Kidney (tissue), 14 donors: ENCODE measurements around the gene PCNT. TPM values are rescaled to one million over a fixed set of nuclear protein-coding genes. Genes with fewer than 3 reads are reported as not detected.

Experiments used
- DNase-seq, 5 donors: peaks; one replicate each; pipeline ENCODE4 v3.0.0-alpha.2; 2013 to 2020
- FAIRE-seq: peaks from 2 replicates; lab custom pipeline; 2012; peaks lifted over from hg19 to GRCh38; lab: Jason Lieb, UNC
- H3K27ac ChIP-seq, 2 donors: one replicate each; pipeline ENCODE4 v1.7.0; 2013; ENCODE audit warnings: low read depth in 2 of 2, low read length in 2 of 2, inconsistent platforms in 1 of 2
- H3K27me3 ChIP-seq: one replicate; pipeline ENCODE4 v1.7.1; 2013; ENCODE audit warnings: low read length, inconsistent platforms; ENCODE audit not compliant: control insufficient read depth, insufficient read depth
- H3K36me3 ChIP-seq, 3 donors: one replicate each; pipeline versions ENCODE4 v1.7.0 to v1.7.1; 2013; ENCODE audit warnings: low read length in 3 of 3, control low read depth in 1 of 3, inconsistent platforms in 1 of 3; ENCODE audit not compliant: insufficient read depth in 3 of 3, control insufficient read depth in 2 of 3
- H3K4me1 ChIP-seq, 3 donors: one replicate each; pipeline versions ENCODE4 v1.7.0 to v1.7.1; 2013; ENCODE audit warnings: low read length in 3 of 3, inconsistent platforms in 1 of 3, low read depth in 1 of 3; ENCODE audit not compliant: control insufficient read depth in 2 of 3, insufficient read depth in 2 of 3
- H3K4me3 ChIP-seq, 3 donors: one replicate each; pipeline versions ENCODE4 v1.7.0 to v1.8.1; 2013; ENCODE audit warnings: low read length in 3 of 3, control low read depth in 1 of 3, inconsistent platforms in 1 of 3
- H3K9ac ChIP-seq, 3 donors: one replicate each; pipeline versions ENCODE4 v1.7.0 to v1.7.1; 2013; ENCODE audit warnings: low read length in 3 of 3, control low read depth in 1 of 3, inconsistent platforms in 1 of 3
- H3K9me3 ChIP-seq, 3 donors: one replicate each; pipeline versions ENCODE4 v1.7.0 to v1.7.1; 2013; ENCODE audit warnings: low read length in 3 of 3, control low read depth in 1 of 3, inconsistent platforms in 1 of 3; ENCODE audit not compliant: control insufficient read depth in 2 of 3, insufficient read depth in 1 of 3
- intact Hi-C: fragments of 100-400 bp; cut with DNase I; formaldehyde crosslinking; loops from one replicate; pipeline ENCODE4 v1.11.1; 2022
- polyA plus RNA-seq: library from polyadenylated mRNA; stranded (reverse); fragments of 350-450 nt; fragmentation: Illumina TruSeq; extraction: RNeasy Lipid Tissue Mini Kit (QIAGEN cat#74804); gene quantifications from one replicate; pipeline ENCODE4 v1.2.3, GENCODE V29; 2014; ENCODE audit warnings: low read depth, low replicate concordance; ENCODE audit not compliant: insufficient read depth
- total RNA-seq: library from RNA; stranded (reverse); fragmentation: NEBNext Ultra II Directional; extraction: Animal tissue kit (Norgen Biotek cat#: 25700); gene quantifications from one replicate; pipeline ENCODE4 v1.2.1, GENCODE V29; 2021
- TF ChIP-seq, protein P1 (sequence below): IDR thresholded peaks from 3 replicates; pipeline ENCODE4 v1.5.1; 2012; ENCODE audit warnings: mild to moderate bottlenecking, moderate library complexity, borderline replicate concordance; ENCODE audit not compliant: insufficient read depth; ENCODE audit errors: extremely low read depth
- donor health status: control.
- donor health status: control.
- donor health status: control.
- donor health status: control.
- donor health status: control.
- donor health status: DM: yes; HTN: yes; CAD: no.
- donor health status: Normal renal cell carcinoma (clear cell type).

The PCNT gene
- total and polyA plus RNA-seq, 2 donors from 2014 or later, result 4.2 to 26.1 TPM

DNA sequence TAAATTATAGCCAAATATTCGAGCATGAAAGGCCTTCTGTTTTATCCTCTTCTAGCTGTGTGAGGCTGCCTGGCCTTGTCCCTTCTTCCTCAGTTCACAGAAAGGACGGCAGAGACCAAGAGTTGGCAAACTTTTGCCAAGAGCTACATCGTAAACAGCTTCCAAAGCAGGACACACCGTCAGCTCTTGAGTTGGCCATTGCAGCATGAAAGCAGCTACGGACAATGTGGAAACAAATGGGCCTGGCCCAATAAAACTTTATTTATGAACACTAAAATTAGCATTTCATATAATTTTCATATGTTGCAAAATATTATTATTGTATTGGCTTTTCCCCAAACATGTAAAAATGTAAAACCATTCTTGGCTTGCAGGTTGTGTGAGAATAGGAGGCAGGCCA is 11.0 kb upstream of the PCNT start:
- Histone ChIP-seq H3K4me3 (no peak overlapping the region), H3K36me3 (no peaks in the 10 kb centered on the region), H3K4me1 (no peaks in the 10 kb centered on the region), H3K9me3 (no peaks in the 10 kb centered on the region), H3K9ac (no peak overlapping the region), H3K27me3 (no peaks in the 10 kb centered on the region), H3K27ac (no peak overlapping the region)
- intact Hi-C loops, result no loop called here
- DNase-seq, result no peak
- no peak for FAIRE-seq
- TF ChIP-seq, protein P1, sequence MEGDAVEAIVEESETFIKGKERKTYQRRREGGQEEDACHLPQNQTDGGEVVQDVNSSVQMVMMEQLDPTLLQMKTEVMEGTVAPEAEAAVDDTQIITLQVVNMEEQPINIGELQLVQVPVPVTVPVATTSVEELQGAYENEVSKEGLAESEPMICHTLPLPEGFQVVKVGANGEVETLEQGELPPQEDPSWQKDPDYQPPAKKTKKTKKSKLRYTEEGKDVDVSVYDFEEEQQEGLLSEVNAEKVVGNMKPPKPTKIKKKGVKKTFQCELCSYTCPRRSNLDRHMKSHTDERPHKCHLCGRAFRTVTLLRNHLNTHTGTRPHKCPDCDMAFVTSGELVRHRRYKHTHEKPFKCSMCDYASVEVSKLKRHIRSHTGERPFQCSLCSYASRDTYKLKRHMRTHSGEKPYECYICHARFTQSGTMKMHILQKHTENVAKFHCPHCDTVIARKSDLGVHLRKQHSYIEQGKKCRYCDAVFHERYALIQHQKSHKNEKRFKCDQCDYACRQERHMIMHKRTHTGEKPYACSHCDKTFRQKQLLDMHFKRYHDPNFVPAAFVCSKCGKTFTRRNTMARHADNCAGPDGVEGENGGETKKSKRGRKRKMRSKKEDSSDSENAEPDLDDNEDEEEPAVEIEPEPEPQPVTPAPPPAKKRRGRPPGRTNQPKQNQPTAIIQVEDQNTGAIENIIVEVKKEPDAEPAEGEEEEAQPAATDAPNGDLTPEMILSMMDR, result no peak

DNA sequence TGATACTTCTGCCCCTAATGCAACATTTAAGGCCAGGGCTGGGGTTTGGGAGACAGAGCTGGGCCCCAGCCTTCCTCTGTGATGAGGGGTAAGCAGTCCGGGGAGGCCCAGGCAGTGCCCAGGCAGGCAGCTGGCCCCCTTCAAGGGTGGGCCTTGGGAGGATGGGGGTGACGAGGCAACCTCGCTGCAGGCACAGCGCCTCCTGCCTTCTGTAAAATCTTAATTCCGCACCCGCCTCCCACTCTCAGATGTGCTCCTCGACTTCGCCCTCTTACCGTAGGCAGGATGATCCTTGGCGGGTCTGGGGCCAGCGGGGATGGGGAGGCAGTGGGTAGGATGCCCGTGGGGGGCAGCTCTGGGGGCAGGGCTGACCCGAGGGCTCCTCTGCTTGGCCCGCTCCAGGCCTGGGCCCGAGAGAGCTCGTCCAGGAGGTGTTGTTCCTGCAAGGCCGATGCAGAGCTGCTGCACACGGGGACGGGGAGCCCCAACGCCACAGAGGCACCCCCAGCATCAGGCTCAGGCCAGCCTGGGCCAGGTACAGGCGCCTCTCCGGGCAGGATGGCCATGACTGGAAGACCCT is 9.4 kb upstream of the PCNT start:
- Histone ChIP-seq H3K9ac (no peak overlapping the region), H3K9me3 (no peaks in the 10 kb centered on the region), H3K36me3 (no peaks in the 10 kb centered on the region), H3K4me1 (no peaks in the 10 kb centered on the region), H3K27me3 (no peaks in the 10 kb centered on the region), H3K27ac (no peak overlapping the region), H3K4me3 (no peak overlapping the region)
- DNase-seq, result no peak
- no peak for FAIRE-seq
- intact Hi-C loops, result no loop called here
- TF ChIP-seq, protein P1, result no peak

DNA sequence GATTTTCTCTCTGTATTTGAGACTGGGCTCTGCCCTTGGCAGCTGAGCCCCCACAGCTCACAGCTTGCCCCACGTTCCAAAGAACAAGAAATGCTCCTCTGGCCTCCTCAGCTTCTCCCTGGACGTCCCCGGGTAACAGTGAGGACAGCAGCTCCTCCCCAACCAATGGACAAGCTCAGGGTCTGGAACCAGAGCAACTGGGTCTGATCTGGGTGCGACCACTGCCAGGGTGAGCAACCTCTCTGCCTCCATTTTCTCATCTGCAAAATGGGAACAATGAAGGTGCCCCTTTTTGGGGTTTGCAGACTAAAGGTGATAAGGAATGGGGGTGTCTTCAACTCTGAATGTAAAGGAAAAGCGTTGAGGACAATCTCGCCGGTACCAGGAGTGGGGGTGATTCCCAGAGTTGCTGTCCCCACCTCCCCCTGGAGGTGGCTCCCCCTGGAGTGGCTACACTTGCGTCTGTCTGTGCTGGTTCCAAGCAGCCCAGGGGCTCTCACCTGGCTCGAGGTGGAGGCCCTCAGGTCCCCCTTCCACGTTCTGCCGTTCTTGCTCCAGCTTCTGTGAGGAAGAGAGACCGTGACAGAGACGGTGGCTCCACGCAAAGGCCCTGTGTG is 7.1 kb upstream of the PCNT start:
- H3K9ac ChIP-seq, result no peak overlapping the region

More for the DNA sequence above, 7.1 kb upstream of the PCNT start:
- TF ChIP-seq, protein P1, result no peak
- H3K36me3 ChIP-seq, result no peaks in the 10 kb centered on the region
- FAIRE-seq, result no peak
- H3K4me3 ChIP-seq, result no peak overlapping the region
- no peaks in the 10 kb centered on the region for H3K9me3 ChIP-seq
- no peak overlapping the region for H3K27ac ChIP-seq
- H3K4me1 ChIP-seq, result no peaks in the 10 kb centered on the region
- no peak for DNase-seq
- intact Hi-C loops, result no loop called here
- H3K27me3 ChIP-seq, result no peaks in the 10 kb centered on the region
